GM18517 (cell line): ENCODE results near the gene TMC1.

Experiments
- ATAC-seq: cut with Tn5 transposase; IDR thresholded peaks from one replicate; pipeline ENCODE4 v1.9.1; 2021; ENCODE audit warnings: mild to moderate bottlenecking, moderate library complexity; ENCODE audit not compliant: unreplicated experiment

The TMC1 gene

DNA sequence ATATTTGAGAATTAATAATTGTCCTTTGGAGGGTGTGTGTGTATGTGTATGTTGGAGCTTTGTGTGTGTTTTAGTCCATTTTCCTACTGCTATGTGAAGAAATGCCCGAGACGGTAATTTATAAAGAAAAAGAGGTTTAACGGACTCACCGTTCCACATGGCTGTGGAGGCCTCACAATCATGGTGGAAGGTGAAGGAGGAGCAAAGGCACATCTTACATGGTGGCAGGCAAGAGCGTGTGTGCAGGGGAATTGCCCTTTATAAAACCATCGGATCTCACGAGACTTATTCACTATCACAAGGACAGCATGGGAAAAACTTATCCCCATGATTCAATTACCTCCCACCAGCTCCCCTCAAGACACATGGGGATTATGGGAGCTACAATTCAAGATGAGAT lies 44.1 kb downstream of the TMC1 start:
- ATAC-seq, result no peak

- ATAC-seq, result no peak
Measured at GRCh38 chr9:72574156-72574810, 52.9 kb downstream of the TMC1 start.

DNA sequence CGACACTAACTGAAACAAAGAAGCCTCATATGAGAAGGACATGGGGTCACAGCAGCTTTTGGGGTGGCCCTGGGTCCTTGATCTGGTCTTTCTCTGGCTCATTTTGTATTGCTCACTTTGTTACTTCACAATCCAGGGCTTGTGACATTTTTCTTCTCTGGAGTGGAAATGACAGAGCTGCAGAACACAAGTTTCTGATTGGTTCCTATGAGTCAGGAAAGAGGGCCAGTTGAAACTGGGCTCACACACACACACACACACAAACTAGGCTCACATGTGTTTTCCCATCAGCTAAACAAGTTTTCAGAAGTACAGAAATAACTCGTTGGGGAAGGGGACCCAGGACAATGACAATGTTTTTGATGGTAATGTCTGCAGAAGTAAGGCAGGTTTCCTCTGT lies 54.3 kb downstream of the TMC1 start:
- ATAC-seq, result no peak

DNA sequence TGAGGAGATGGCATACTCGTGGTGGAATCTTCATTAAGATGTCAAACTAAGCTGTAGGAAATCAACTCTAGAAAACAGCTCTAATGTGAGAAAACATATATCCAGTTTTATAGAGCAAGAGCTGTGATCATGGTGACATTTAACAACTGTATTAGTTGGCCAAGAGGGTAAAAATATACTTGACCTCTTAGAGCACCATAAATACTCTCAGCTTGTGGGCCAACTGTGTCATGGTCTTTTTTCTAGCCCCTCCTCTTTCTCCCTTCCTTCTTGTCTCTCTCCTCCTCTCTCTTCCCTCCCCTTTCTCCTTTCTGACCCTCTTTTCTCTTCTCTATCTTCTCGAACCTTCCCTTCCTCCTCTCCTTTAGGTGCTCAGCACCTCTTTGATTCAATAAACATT lies 54.7 kb downstream of the TMC1 start:
- ATAC-seq, result no peak

DNA sequence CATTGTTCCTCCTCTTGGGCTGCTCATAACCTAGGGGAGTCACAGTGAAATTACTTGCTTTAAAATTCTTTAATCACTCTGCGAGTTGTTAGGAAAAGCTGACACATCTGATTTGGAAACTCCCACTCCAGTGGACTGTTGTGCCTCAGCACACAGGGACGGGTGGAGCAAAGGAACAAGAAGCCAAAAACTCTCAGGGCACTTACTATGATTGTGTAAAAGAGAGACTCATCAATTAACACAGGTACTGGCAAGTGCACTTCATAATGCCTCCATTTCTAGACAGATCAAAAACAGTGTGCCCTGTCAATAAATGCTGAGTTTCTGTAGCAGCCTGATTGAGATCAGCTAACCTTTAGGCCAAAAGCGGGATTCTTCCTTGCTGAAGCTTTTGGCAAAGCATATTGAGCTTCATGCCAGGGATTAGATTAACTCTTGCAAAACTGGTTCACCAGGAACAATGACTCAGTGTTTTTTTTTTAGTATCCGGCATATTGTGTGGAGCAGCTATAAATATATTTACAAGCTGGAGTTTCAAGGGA lies 55.9 kb downstream of the TMC1 start:
- no peak for ATAC-seq

DNA sequence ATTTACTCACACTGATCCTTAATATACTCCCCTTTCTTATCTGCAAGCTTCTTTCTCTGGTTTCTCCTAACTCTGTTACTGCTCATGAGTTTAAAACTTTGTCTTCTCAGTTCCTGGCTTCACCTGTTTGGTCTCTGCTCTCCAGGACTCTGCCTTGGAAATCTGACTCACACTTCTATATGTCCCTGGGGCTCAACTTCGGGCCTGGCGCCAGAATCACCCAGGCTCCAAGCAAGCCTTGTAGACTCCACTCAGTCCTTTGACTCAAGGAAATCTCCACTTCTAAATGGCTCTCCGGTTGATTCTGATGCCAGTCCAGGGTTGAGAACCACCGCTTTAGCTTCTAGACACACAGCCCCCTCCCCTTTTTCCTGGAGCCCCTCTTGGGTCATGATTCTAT lies 57.8 kb downstream of the TMC1 start:
- no peak for ATAC-seq

DNA sequence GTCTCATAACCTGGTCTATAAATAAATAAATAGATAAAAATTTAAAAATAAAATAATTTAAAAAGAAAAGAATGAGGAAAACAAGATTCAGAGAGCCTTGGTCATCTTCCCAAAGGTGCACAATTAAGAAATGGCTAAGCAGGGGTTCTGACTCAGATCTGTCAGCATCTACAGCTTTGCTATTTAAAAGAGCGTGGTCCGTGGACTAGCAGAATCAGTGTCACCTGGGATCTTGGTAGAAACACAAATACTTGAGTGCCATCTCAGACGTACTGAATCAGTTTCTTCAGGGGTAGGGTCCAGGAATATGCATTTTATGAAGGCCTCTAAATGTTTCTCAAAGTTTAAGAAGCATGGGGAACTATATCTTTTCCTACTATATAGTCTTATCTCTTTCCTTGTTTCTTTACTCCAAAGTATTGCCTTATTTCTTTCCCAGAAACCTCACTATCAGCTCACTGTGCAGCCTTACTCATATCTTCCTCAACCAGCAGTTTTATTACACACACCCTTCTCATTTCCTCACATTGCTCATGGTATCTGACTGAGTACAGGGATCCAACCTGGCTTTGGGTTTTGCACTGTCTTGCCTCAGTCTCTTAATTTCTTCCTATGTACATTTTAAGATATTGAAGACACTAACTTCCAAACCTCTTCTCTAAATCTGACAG lies 58.6 kb downstream of the TMC1 start:
- no peak for ATAC-seq

DNA sequence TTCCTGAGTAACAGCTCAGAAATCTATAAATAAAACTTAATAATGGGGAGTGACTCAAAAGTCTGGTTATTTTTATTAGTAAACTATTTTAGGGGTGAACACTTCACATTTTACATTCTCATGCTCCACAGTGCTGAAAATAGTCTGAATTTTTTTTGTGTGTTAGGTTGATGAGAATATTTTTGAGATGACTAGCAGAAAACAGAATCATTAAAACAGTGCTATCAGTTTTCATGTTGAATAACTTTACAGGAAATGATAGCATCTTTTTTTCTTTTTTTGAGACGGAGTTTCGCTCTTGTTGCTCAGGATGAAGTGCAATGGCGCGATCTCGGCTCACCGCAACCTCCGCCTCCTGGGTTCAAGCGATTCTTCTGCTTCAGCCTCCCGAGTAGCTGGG lies 60.3 kb downstream of the TMC1 start:
- ATAC-seq, result no peak

GRCh38 chr9:72583370-72583769 lies 62.0 kb downstream of the TMC1 start:
- ATAC-seq, result no peak

GRCh38 chr9:72586388-72587130 lies 65.2 kb downstream of the TMC1 start:
- ATAC-seq, result no peak

GRCh38 chr9:72588336-72588735 lies 66.9 kb downstream of the TMC1 start:
- no peak for ATAC-seq

- no peak for ATAC-seq
Measured at GRCh38 chr9:72589667-72590521, 68.5 kb downstream of the TMC1 start.

DNA sequence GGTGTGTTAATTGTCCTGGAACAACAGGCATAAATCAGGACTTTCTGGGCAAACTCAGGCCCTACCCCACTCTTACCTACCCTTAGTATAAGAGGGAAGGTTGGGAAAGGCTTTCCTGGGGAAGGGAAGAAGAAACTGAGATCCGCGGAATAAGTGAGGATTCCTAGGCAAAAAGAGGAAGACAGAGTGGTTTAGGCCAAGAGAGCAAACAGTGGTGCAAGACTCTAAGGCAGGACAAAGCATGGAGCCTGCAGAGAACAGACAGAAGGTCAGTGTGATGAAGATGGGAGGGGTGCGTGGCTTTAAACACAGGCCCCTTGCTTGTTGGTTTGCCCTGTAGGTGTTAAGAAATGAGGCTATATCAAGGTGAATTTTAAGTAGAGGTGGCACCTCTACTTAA lies 69.4 kb downstream of the TMC1 start:
- ATAC-seq, result no peak

DNA sequence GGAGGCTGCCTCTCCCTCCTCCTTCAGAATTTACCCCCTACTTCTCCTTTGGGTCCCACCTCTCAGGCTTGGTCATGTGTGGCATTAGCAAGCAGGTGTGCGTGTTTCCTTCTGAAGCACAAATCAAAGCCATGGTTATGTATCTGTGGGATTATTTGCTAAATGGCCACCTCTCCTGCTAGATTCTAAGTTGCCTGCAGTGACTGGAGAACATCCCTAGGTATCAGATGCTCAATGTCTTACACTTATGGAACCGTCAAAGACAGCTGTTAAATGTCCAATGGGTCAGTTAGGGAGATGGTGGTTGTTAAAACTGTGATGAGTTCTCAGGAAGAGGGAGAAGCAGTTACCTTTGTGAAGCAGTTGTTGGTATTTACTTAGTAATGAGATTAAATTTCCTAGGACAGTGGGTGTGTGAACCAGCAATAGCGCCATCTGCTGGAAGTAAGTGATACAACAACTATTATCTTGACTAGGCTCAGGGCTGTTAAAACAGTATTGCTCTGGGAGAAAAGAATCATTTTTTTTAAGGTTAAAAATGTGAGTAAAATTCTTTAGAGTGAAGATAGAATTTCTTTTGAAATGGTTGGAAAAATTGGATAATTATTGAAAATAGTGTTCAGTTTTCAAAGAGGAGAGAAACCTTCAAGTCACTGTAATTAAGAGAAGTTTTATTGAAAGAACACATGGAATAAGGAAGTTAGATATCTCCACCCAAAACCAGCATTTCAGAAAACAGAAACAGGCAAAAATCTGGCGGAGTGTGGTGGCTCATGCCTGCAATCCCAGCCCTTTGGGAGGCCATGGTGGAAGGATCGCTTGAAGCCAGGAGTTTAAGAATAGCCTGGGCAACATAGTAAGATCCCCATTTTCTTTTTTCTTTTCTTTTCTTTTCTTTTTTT lies 71.3 kb downstream of the TMC1 start:
- peak; percentile 83 for ATAC-seq

DNA sequence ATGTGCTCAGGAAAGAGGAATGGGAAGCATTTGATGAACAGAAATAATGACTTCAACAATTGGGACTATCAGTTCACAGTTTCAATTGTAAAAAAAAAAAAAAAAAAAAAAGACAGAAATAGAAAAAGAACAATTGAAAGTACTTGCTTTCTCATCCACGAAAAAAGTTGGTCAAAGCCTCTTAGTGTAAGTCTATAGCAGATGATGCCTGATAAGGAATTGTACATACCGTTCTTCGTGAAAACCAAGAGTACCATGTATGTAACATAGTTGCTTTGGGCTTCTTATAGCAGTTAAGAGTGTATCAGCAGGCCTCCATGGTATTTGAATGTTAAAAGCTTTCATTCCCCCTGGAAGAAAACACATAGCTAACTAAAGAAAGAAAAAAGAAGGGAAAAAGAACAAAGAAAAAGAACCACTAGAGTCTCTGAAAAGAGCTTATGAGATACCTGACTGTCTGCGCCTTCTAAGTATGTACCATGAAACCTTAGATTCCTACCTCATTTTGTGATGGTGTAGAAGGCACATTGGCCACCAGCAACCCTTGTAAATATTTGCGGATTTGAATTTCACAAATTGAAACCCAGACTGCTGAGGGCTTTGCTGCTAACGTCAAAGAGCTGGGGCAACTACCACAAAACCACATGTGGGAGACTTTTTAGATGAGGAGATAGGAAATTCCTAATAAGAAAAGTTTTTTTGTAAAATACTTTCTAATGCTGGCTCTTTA lies 75.2 kb downstream of the TMC1 start:
- ATAC-seq, result no peak

DNA sequence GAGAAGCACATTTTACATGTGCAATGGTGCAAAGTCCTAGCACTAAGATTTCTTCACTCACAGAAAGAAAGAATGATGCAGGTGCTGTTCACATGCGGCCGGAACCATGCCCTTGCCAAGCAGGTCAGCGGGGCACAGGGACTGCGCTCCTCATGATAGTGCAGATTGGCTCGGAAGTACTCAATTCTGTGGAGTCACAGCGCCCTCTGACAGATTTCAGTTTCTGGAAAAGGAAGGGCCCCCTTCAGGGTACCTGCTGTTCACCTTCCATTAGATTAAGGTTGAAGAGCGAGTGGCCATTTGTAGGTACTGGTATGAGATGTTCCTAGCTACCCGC lies 75.7 kb downstream of the TMC1 start:
- no peak for ATAC-seq

DNA sequence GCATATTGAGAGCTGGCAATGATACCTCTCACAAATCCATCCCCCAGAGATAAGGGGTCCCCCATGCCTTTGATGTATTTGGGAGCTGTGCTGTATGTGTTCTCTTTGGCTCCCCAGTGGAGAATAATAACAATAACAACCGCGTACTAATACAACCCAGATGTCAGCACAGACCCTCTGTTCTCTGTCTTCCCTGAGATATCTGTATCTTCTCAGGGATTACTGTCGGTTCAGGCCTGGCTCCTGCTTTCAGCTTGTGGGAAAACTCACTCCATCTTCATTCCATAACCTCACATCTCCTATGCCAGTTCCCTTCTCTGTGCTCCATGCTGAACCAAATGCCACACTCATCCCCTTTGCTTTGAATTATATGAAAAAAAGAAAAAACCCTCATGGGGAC lies 76.2 kb downstream of the TMC1 start:
- ATAC-seq, result no peak

GRCh38 chr9:72598639-72599038 lies 77.2 kb downstream of the TMC1 start:
- no peak for ATAC-seq

DNA sequence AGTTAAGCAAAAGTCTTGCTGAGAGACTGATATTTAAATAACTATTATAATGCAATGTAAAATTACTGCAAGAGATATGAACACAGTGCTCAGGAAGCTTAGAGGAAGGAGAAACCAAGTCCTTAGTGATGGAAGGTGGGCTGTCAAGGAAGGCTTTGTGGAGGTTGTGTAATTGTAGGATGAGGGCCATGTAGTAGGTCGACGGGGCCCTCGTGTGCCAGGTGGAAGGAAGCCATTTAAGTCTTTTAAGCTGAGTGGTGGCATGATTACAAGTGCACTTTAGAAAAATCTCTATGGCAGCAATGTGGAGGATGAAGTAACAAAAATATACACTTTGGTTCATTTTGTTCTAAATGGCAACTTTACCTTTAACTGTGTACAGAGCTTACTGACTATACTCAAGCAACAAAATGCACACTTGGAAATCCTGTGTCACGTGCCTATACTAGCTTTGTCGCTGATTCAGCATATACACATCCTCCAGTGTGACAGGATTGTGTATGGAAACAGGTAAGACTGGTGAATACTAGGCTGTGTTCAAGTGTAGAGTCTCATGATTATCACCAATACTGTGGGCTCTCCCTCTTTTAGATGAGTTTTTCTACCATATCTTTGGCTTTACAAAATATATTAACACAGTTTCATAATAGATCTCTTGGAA lies 78.6 kb downstream of the TMC1 start:
- no peak for ATAC-seq
